ENCODE results near the gene DDX50.

GRCh38 chr10:68957654-68958053 lies 56.5 kb downstream of the DDX50 start:
- TF ChIP-seq, protein P1, sequence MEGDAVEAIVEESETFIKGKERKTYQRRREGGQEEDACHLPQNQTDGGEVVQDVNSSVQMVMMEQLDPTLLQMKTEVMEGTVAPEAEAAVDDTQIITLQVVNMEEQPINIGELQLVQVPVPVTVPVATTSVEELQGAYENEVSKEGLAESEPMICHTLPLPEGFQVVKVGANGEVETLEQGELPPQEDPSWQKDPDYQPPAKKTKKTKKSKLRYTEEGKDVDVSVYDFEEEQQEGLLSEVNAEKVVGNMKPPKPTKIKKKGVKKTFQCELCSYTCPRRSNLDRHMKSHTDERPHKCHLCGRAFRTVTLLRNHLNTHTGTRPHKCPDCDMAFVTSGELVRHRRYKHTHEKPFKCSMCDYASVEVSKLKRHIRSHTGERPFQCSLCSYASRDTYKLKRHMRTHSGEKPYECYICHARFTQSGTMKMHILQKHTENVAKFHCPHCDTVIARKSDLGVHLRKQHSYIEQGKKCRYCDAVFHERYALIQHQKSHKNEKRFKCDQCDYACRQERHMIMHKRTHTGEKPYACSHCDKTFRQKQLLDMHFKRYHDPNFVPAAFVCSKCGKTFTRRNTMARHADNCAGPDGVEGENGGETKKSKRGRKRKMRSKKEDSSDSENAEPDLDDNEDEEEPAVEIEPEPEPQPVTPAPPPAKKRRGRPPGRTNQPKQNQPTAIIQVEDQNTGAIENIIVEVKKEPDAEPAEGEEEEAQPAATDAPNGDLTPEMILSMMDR (conservative IDR thresholded peaks at IDR 0.05; ENCODE audit: low read length) = no peak
- TF ChIP-seq EZH2phosphoT487 (IDR thresholded peaks at IDR 0.05; ENCODE audit: borderline replicate concordance) = no peak

Data from Loucy (cell line).